GM15510 (cell line): ENCODE results near the gene TIMMDC1.

Experiments
- POLR2A ChIP-seq: IDR thresholded peaks from 3 replicates; pipeline ENCODE4 v1.6.1; 2011; ENCODE audit warnings: borderline replicate concordance; ENCODE audit not compliant: insufficient read length; ENCODE audit errors: extremely low read depth

The TIMMDC1 gene

DNA sequence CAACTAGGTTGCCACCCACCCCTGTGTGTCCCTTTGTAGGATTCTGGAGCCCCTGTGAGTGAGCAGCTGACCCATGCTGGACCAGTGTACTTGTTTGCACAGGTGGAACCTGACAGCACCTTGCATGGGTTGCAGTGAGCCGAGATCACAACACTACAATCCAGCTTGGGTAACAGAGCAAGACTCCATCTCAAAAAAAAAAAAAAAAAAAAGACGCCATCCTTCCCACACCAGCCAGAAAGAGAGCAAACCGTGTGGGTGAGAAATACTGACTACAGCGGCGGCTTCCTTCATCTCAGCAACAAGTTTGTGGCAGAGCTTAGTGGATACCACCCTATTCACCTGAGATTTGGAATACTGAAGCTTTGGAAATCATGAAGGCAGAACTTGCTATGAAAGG lies 61.8 kb downstream of the TIMMDC1 start:
- TF ChIP-seq POLR2A: no peak

- TF ChIP-seq POLR2A: peak; percentile 52
Observed at GRCh38 chr3:119562307-119562961, 64.1 kb downstream of the TIMMDC1 start.

- no peak for TF ChIP-seq POLR2A
Observed at GRCh38 chr3:119569156-119569555, 70.8 kb downstream of the TIMMDC1 start.

DNA sequence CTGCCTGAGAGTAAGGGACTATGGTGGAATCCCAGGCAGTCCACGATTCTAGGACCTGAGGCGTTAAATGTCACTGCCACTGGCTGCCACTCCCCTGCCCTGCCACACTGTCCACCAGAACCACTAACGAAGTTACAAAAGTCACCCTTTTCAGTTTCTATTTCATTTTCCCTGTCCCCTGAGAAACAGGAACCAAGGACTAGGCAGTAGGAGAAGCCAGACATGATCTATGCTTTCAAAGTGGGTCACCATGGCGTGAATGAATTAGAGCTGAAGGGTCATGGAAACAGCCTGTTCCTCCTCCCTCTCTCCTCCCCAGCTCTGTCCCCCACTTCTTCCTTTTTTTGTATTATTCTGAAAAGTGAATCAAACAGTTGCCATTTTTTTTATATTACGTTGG lies 71.9 kb downstream of the TIMMDC1 start:
- no peak for TF ChIP-seq POLR2A

- TF ChIP-seq POLR2A: no peak
Observed at GRCh38 chr3:119571230-119571629, 72.9 kb downstream of the TIMMDC1 start.

GRCh38 chr3:119571688-119572087 lies 73.3 kb downstream of the TIMMDC1 start:
- TF ChIP-seq POLR2A: no peak
